K562 (cell line): ENCODE data around the gene TRMT2A. TPM values are rescaled to one million over a fixed set of nuclear protein-coding genes. Genes with fewer than 3 reads are reported as not detected.

Experiments
- ARID1B ChIP-seq: fragments of 450-650 bp; IDR thresholded peaks from 2 replicates; pipeline ENCODE4 v1.6.1; 2016; ENCODE audit warnings: antibody characterized with exemption, mild to moderate bottlenecking, inconsistent platforms
- ARID2 ChIP-seq: fragments of 450-650 bp; IDR thresholded peaks from 2 replicates; pipeline ENCODE4 v1.6.1; 2017; ENCODE audit warnings: antibody characterized with exemption, mild to moderate bottlenecking
- CBFB ChIP-seq: sonication (generic); formaldehyde crosslinking; IDR thresholded peaks from 2 replicates; pipeline ENCODE4 v1.4.0; 2020; ENCODE audit warnings: mild to moderate bottlenecking, missing genetic modification reagents
- CEBPG ChIP-seq, 3 experiments: fragments of 200-800 bp in 1 of 3; sonication (Bioruptor generic) in 1 of 3; sonication (generic) in 1 of 3; formaldehyde crosslinking in 1 of 3; IDR thresholded peaks in 2 of 3; conservative IDR thresholded peaks in 1 of 3; 2 replicates each; pipeline versions ENCODE4 v1.6.1 to v1.8.0; 2016 to 2022; ENCODE audit warnings: missing compliant biosample characterization in 2 of 3, missing genetic modification characterization in 2 of 3, mild to moderate bottlenecking in 1 of 3, missing genetic modification reagents in 1 of 3
- CEBPZ ChIP-seq: fragments of 150-350 bp; IDR thresholded peaks from 2 replicates; pipeline ENCODE4 v1.6.1; 2014; ENCODE audit warnings: low read depth, mild to moderate bottlenecking, low read length, borderline replicate concordance
- CREBBP ChIP-seq: IDR thresholded peaks from one replicate; pipeline ENCODE4 v1.6.1; 2012; ENCODE audit warnings: low read depth, mild to moderate bottlenecking, control low read depth, inconsistent platforms, low read length
- FOXJ3 ChIP-seq: sonication (generic); formaldehyde crosslinking; IDR thresholded peaks from 2 replicates; pipeline ENCODE4 v1.4.0; 2020; ENCODE audit warnings: mild to moderate bottlenecking, missing genetic modification reagents
- FOXM1 ChIP-seq, 2 experiments: fragments of 450-650 bp in 1 of 2; sonication (generic) in 1 of 2; formaldehyde crosslinking in 1 of 2; IDR thresholded peaks; 2 replicates each; pipeline versions ENCODE4 v1.6.1 to v1.9.0; 2017 to 2022; ENCODE audit warnings: low read depth in 2 of 2, mild to moderate bottlenecking in 2 of 2, missing genetic modification reagents in 1 of 2, moderate library complexity in 1 of 2
- MAZ ChIP-seq, 2 experiments: fragments of 450-650 bp in 1 of 2; sonication (generic) in 1 of 2; formaldehyde crosslinking; IDR thresholded peaks in 1 of 2; conservative IDR thresholded peaks in 1 of 2; 2 replicates each; pipeline versions ENCODE4 v1.4.0 to v1.5.0; 2020; ENCODE audit warnings: mild to moderate bottlenecking in 1 of 2, missing genetic modification reagents in 1 of 2
- MEF2D ChIP-seq: conservative IDR thresholded peaks from 2 replicates; pipeline ENCODE4 v1.6.1; 2016; ENCODE audit warnings: low read depth, missing genetic modification characterization, missing compliant biosample characterization
- MLX ChIP-seq, 2 experiments: fragments of 450-650 bp in 1 of 2; sonication (generic) in 1 of 2; formaldehyde crosslinking; conservative IDR thresholded peaks; 2 replicates each; pipeline versions ENCODE4 v1.4.0 to v1.8.1; 2020 to 2022; ENCODE audit warnings: mild to moderate bottlenecking in 1 of 2, missing genetic modification reagents in 1 of 2
- POLR2G ChIP-seq: fragments of 200-400 bp; formaldehyde crosslinking; IDR thresholded peaks from 2 replicates; pipeline ENCODE4 v1.6.1; 2017; ENCODE audit warnings: low read depth, mild to moderate bottlenecking, antibody characterized with exemption, low read length, moderate library complexity
- TAF9B ChIP-seq: fragments of 450-650 bp; IDR thresholded peaks from 2 replicates; pipeline ENCODE4 v1.6.1; 2018; ENCODE audit warnings: mild to moderate bottlenecking; ENCODE audit not compliant: partially characterized antibody
- THRA ChIP-seq: fragments of 450-650 bp; IDR thresholded peaks from 2 replicates; pipeline ENCODE4 v1.6.1; 2017; ENCODE audit warnings: mild to moderate bottlenecking, moderate library complexity
- ZBTB2 ChIP-seq: fragments of 450-650 bp; IDR thresholded peaks from 2 replicates; pipeline ENCODE4 v1.6.1; 2016; ENCODE audit warnings: antibody characterized with exemption
- ZBTB8A ChIP-seq: fragments of 450-650 bp; IDR thresholded peaks from 2 replicates; pipeline ENCODE4 v1.6.1; 2018; ENCODE audit warnings: mild to moderate bottlenecking, moderate library complexity; ENCODE audit not compliant: partially characterized antibody
- ZNF124 ChIP-seq: sonication (generic); formaldehyde crosslinking; IDR thresholded peaks from 2 replicates; pipeline ENCODE4 v1.8.1; 2022; ENCODE audit warnings: missing genetic modification reagents
- ZNF511 ChIP-seq: sonication (generic); formaldehyde crosslinking; IDR thresholded peaks from 2 replicates; pipeline ENCODE4 v1.8.0; 2022; ENCODE audit warnings: mild to moderate bottlenecking, missing genetic modification reagents
- polyA plus RNA-seq, 8 experiments: library from polyadenylated mRNA; depleted of rRNA in 4 of 8; stranded (reverse) in 5 of 8; unstranded in 3 of 8; fragments of >200 nt; fragmentation: Nextera tagmentation in 2 of 8; fragmentation: Illumina TruSeq in 1 of 8; extraction: Ambion mirVana in 2 of 8; extraction: Trizol in 1 of 8; gene quantifications; 2 replicates each; pipeline versions ENCODE4 v1.2.1 to v1.2.3, GENCODE V29; 2011 to 2014; ENCODE audit warnings: inconsistent platforms in 1 of 8, missing spikeins in 1 of 8
- total RNA-seq, 7 experiments: library from RNA; depleted of rRNA in 6 of 7; stranded (reverse); fragments of >200 nt in 6 of 7; fragmentation: Illumina TruSeq in 2 of 7; extraction: Trizol in 2 of 7; gene quantifications; 2 replicates each; pipeline versions ENCODE4 v1.2.1 to v1.2.3, GENCODE V29; 2011 to 2021; ENCODE audit warnings: low replicate concordance in 1 of 7

The TRMT2A gene
- total and polyA plus RNA-seq, 9 of the 15 experiments (the other 6 are each of a cell fraction or from before 2014, with no cell fraction given) = 1.6 to 265 (median 140) TPM

- TF ChIP-seq MLX (CRISPR knock-in tag; conservative IDR thresholded peaks at IDR 0.05) (peak in 1 of 2 experiments; percentile 83; a peak in 1 of 4 replicates), TAF9B (no peak), ZBTB2 (peak; percentile 83), THRA (no peak), MEF2D (no peak), ZNF511 (CRISPR knock-in tag) (no peak), MAZ (CRISPR knock-in tag; conservative IDR thresholded peaks at IDR 0.05 in 1 of 2, IDR thresholded peaks at IDR 0.05 in 1 of 2) (peak in 1 of 2 experiments; percentile 64; a peak in 1 of 4 replicates), ARID2 (no peak), ARID1B (no peak), FOXM1 (IDR thresholded peaks at IDR 0.05; ENCODE audit: low read depth) (no peak), FOXM1 (CRISPR knock-in tag; IDR thresholded peaks at IDR 0.05; ENCODE audit: low read depth) (no peak), FOXJ3 (CRISPR knock-in tag) (no peak), CEBPZ (no peak), CEBPG (CRISPR knock-in tag; IDR thresholded peaks at IDR 0.05) (no peak), CEBPG (tag; conservative IDR thresholded peaks at IDR 0.05 in 1 of 2, IDR thresholded peaks at IDR 0.05 in 1 of 2) (no peak), CBFB (CRISPR knock-in tag) (no peak), POLR2G (peak; percentile 43; the same call in 1 of the 2 replicates), ZNF124 (CRISPR knock-in tag) (no peak), ZBTB8A (no peak), CREBBP (no peak)
Observed at GRCh38 chr22:20131859-20132685, 15.0 kb upstream of the TRMT2A start (continued).
